OCI-LY7 (cell line): ENCODE results near the gene PSME3. TPM values are rescaled to one million over a fixed set of nuclear protein-coding genes. Genes with fewer than 3 reads are reported as not detected.
"Not testable (repeated sequence)": the region's sequence is repeated elsewhere in the genome, so short reads cannot be mapped to it uniquely, and the experiment has no call there.

Experiments used
- BruUV-seq: library from RNA; stranded (reverse); fragments of 400-500 nt; replicated peaks from 2 replicates; lab custom pipeline; 2021; lab: Mats Ljungman, UMichigan
- CTCF ChIA-PET: fragments of 300-600 bp; sonication (Branson Sonifier 250); formaldehyde crosslinking; loops from one replicate; lab custom pipeline; 2022; ENCODE audit warnings: antibody characterized with exemption; ENCODE audit not compliant: unreplicated experiment; lab: Charles Lee
- POLR2A ChIA-PET: fragments of 300-600 bp; sonication (Branson Sonifier 250); formaldehyde crosslinking; loops from one replicate; lab custom pipeline; 2022; ENCODE audit warnings: antibody characterized with exemption; lab: Charles Lee
- DNase-seq: peaks from one replicate; pipeline ENCODE4 v3.0.0-alpha.2; 2015; ENCODE audit warnings: low spot score
- H2AFZ ChIP-seq: fragments of 200-600 bp; sonication (generic), shearing (Covaris generic); 2 replicates; pipeline ENCODE4 v1.6.1; 2014; ENCODE audit warnings: mild to moderate bottlenecking, antibody characterized with exemption, low read length, moderate library complexity
- H3K27ac ChIP-seq: fragments of 200-600 bp; sonication (generic); 2 replicates; pipeline ENCODE4 v1.5.1; 2014; ENCODE audit warnings: mixed run types, low read depth, mild to moderate bottlenecking, moderate library complexity, low read length, inconsistent platforms; ENCODE audit not compliant: poor library complexity, severe bottlenecking
- H3K36me3 ChIP-seq: fragments of 200-600 bp; sonication (generic); 2 replicates; pipeline ENCODE4 v1.6.1; 2014; ENCODE audit warnings: mild to moderate bottlenecking, antibody characterized with exemption, low read length, moderate library complexity, mixed read lengths; ENCODE audit not compliant: insufficient read depth
- H3K4me1 ChIP-seq: fragments of 200-600 bp; sonication (generic); 2 replicates; pipeline ENCODE4 v1.5.1; 2014; ENCODE audit warnings: mild to moderate bottlenecking, low read length; ENCODE audit not compliant: insufficient read depth, poor library complexity, severe bottlenecking
- H3K4me2 ChIP-seq: fragments of 200-600 bp; sonication (generic); 2 replicates; pipeline ENCODE4 v1.6.1; 2014; ENCODE audit warnings: mild to moderate bottlenecking, low read length
- H3K4me3 ChIP-seq: fragments of 200-600 bp; sonication (generic); 2 replicates; pipeline ENCODE4 v1.5.1; 2014; ENCODE audit warnings: mild to moderate bottlenecking, low read depth, low read length; ENCODE audit not compliant: poor library complexity, severe bottlenecking
- H3K79me2 ChIP-seq: fragments of 200-600 bp; sonication (generic); 2 replicates; pipeline ENCODE4 v1.6.1; 2016; ENCODE audit warnings: low read depth, mild to moderate bottlenecking, low read length, moderate library complexity, mixed read lengths; ENCODE audit not compliant: insufficient read depth
- H3K9me2 ChIP-seq: fragments of 200-600 bp; sonication (generic); 2 replicates; pipeline ENCODE4 v1.6.1; 2016; ENCODE audit warnings: mild to moderate bottlenecking, low read length, mixed read lengths; ENCODE audit not compliant: insufficient read depth
- H3K9me3 ChIP-seq: fragments of 200-600 bp; sonication (generic); 2 replicates; pipeline ENCODE4 v1.6.1; 2014; ENCODE audit warnings: mild to moderate bottlenecking, mixed run types, low read length, mixed read lengths
- H4K20me1 ChIP-seq: fragments of 200-600 bp; sonication (generic); 2 replicates; pipeline ENCODE4 v1.6.1; 2014; ENCODE audit warnings: mild to moderate bottlenecking, antibody characterized with exemption, low read length, moderate library complexity, mixed read lengths; ENCODE audit not compliant: insufficient read depth
- EZH2phosphoT487 ChIP-seq: fragments of 200-600 bp; sonication (generic); IDR thresholded peaks from 2 replicates; pipeline ENCODE4 v1.6.1; 2018; ENCODE audit warnings: low read depth, borderline replicate concordance, mild to moderate bottlenecking, mixed run types, antibody characterized with exemption, low read length, moderate library complexity, mixed read lengths
- intact Hi-C: fragments of 100-400 bp; cut with micrococcal nuclease; formaldehyde crosslinking; loops from one replicate; pipeline ENCODE4 v1.10.0; 2022; ENCODE audit not compliant: unreplicated experiment
- total RNA-seq, 2 experiments: library from RNA; depleted of rRNA in 1 of 2; stranded (reverse); fragments of >200 nt in 1 of 2; shearing (Covaris generic) in 1 of 2; gene quantifications; 2 replicates each; pipeline ENCODE4 v1.2.3, GENCODE V29; 2014 to 2022
- TF ChIP-seq, protein P1 (sequence below): fragments of 200-600 bp; sonication (generic); conservative IDR thresholded peaks from 2 replicates; pipeline ENCODE4 v1.5.1; 2014; ENCODE audit warnings: mild to moderate bottlenecking, antibody characterized with exemption, low read length, moderate library complexity, mixed read lengths

Gene PSME3
- total RNA-seq, 2 experiments from 2014 or later: 81.9 to 167 TPM

DNA sequence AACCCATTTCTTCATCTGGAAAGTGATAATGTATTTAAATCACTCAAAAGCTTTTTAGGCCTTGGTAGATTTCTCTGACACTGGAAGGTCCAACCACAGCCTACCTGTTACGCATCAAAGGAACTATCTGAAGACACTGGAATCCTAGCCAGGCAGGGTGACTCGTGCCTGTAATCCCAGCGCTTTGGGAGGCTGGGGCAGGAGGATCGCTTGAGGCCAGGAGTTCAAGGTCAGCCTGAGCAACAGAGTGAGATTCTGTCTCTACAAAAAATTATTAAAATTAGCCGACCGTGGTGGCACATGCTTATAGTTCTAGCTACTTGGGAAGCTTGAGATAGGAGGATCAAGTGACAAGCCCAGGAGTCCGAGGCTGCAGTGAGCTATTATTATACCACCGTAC, 49.0 kb downstream of the PSME3 start:
- Histone ChIP-seq H2AFZ (no peak overlapping the region), H3K9me3 (no peaks in the 10 kb centered on the region), H3K4me2 (no peak overlapping the region), H3K27ac (no peak overlapping the region), H3K79me2 (no peaks in the 10 kb centered on the region), H3K9me2 (no peaks in the 10 kb centered on the region), H3K4me1 (no peaks in the 10 kb centered on the region), H3K36me3 (no peaks in the 10 kb centered on the region), H4K20me1 (no peaks in the 10 kb centered on the region), H3K4me3 (no peak overlapping the region)
- CTCF ChIA-PET: no interaction called here
- DNase-seq: no peak
- no TSS peak for BruUV-seq
- TF ChIP-seq EZH2phosphoT487: no peak
- TF ChIP-seq, protein P1, sequence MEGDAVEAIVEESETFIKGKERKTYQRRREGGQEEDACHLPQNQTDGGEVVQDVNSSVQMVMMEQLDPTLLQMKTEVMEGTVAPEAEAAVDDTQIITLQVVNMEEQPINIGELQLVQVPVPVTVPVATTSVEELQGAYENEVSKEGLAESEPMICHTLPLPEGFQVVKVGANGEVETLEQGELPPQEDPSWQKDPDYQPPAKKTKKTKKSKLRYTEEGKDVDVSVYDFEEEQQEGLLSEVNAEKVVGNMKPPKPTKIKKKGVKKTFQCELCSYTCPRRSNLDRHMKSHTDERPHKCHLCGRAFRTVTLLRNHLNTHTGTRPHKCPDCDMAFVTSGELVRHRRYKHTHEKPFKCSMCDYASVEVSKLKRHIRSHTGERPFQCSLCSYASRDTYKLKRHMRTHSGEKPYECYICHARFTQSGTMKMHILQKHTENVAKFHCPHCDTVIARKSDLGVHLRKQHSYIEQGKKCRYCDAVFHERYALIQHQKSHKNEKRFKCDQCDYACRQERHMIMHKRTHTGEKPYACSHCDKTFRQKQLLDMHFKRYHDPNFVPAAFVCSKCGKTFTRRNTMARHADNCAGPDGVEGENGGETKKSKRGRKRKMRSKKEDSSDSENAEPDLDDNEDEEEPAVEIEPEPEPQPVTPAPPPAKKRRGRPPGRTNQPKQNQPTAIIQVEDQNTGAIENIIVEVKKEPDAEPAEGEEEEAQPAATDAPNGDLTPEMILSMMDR: no peak
- intact Hi-C loops: no loop called here
- POLR2A ChIA-PET: interaction anchor here (0.6 to 1.3 kb wide), 2 partner anchors 16 to 155 kb away, joined by 3 to 4 read pairs; no protein-coding TSS in a partner anchor

DNA sequence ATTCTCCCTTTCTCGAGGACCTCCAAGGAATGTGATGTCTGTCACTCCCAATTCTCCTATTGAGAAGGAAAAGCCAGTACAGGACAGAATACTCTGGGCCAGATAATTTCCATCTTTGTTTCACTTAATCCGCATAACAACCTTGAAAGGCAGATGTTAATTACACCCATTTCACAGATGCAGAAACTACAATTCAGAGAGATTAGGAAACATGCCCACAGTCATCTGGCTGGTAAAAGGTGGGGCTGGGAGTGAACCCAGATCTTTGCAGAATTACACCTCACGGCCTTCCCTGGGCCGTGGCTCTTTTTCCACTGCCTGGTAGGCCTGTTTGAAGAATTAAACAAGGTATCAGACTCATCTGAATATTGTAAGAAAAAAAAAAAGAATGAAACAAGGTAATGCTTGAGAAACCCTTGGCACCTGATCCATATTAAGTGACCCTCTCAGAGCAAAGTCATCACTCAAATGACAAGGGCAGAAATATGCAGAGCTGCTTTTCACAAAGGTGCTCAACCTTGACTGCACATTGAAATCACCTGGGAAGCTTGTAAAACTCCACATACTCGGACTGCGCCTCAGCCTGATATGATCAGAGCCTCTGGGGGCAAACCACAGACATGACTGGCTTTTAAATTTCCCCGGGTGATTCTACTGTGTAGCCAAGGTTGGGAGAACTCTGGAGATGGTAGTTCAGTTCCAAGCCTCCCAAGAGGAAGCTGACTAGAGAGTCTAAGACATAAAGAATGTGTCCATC, 50.8 kb downstream of the PSME3 start:
- TF ChIP-seq, protein P1: no peak
- no peak for TF ChIP-seq EZH2phosphoT487
- Histone ChIP-seq H3K9me2 (no peaks in the 10 kb centered on the region), H2AFZ (no peak overlapping the region), H3K4me2 (no peak overlapping the region), H3K9me3 (no peaks in the 10 kb centered on the region), H3K4me3 (no peak overlapping the region), H3K27ac (no peak overlapping the region), H3K4me1 (no peaks in the 10 kb centered on the region), H3K36me3 (no peaks in the 10 kb centered on the region), H4K20me1 (no peaks in the 10 kb centered on the region), H3K79me2 (no peaks in the 10 kb centered on the region)
- DNase-seq: no peak
- intact Hi-C loops: no loop called here
- POLR2A ChIA-PET: interaction anchor here (1.0 kb wide), 1 partner anchor 85 kb away, joined by 5 read pairs; no protein-coding TSS in a partner anchor
- BruUV-seq: no TSS peak
- CTCF ChIA-PET: no interaction called here

DNA sequence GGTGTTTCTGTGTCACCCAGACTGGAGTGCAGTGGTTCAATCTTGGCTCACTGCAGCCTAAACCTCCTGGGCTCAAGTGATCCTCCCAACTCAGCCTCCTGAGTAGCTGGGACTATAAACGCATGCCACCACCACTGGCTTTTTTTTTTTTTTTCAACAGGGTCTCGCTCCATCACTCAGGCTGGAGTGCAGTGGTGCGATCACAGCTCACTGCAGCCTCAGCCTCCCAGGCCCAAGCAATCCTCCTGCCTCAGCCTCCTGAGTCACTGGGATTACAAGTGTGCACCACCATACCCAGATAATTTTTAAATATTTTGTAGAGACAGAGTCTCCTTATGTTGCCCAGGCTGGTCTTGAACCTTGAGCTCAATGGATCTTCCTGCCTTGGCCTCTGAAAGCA, 52.6 kb downstream of the PSME3 start:
- H3K79me2 ChIP-seq, H3K9me3 ChIP-seq, H3K4me2 ChIP-seq, H3K4me1 ChIP-seq, H3K9me2 ChIP-seq, H3K27ac ChIP-seq, CTCF ChIA-PET, H3K4me3 ChIP-seq, POLR2A ChIA-PET, H2AFZ ChIP-seq, H4K20me1 ChIP-seq, intact Hi-C loops, DNase-seq, H3K36me3 ChIP-seq, BruUV-seq: not testable (repeated sequence)
